Lower leg skin (tissue), 4 donors: ENCODE data around the gene SEC14L5. TPM values are rescaled to one million over a fixed set of nuclear protein-coding genes. Genes with fewer than 3 reads are reported as not detected.
"Not testable (repeated sequence)": the region's sequence is repeated elsewhere in the genome, so short reads cannot be mapped to it uniquely, and the experiment has no call there.

Source experiments
- DNase-seq, 2 donors: peaks; one replicate each; pipeline ENCODE4 v3.0.0-alpha.2; 2019; ENCODE audit warnings: low spot score in 2 of 2
- H3K4me3 ChIP-seq: fragments of 200-600 bp; sonication (generic); 2 replicates; pipeline ENCODE4 v1.5.1; 2017; ENCODE audit warnings: mild to moderate bottlenecking, low read depth; ENCODE audit not compliant: poor library complexity, severe bottlenecking
- POLR2A ChIP-seq, 2 donors: fragments of 450-650 bp; IDR thresholded peaks; one replicate each; pipeline ENCODE4 v1.6.1; 2016 to 2017; ENCODE audit warnings: antibody characterized with exemption in 2 of 2, mild to moderate bottlenecking in 1 of 2, moderate library complexity in 1 of 2
- WGBS, 2 donors: methylation state at CpG; one replicate each; pipeline ENCODE4 v1.1.5; 2018; 5-methylcytosine and 5-hydroxymethylcytosine counted together
- intact Hi-C: fragments of 100-400 bp; cut with DNase I; formaldehyde crosslinking; loops from one replicate; pipeline ENCODE4 v1.15.0; 2023; ENCODE audit warnings: low total_unique reads
- total RNA-seq, 4 donors: library from RNA; depleted of rRNA; stranded (reverse); fragments of >200 nt; gene quantifications; one replicate each; pipeline ENCODE4 v1.1.0, GENCODE V29; 2016
- TF ChIP-seq, protein P1 (sequence below), 3 donors: fragments of 450-650 bp; IDR thresholded peaks; one replicate each; pipeline ENCODE4 v1.5.1; 2016; ENCODE audit warnings: antibody characterized with exemption in 3 of 3, mild to moderate bottlenecking in 3 of 3, moderate library complexity in 2 of 3

Gene SEC14L5
- total RNA-seq, 4 donors from 2014 or later, result 0.91 to 2.6 (median 1.3) TPM

DNA sequence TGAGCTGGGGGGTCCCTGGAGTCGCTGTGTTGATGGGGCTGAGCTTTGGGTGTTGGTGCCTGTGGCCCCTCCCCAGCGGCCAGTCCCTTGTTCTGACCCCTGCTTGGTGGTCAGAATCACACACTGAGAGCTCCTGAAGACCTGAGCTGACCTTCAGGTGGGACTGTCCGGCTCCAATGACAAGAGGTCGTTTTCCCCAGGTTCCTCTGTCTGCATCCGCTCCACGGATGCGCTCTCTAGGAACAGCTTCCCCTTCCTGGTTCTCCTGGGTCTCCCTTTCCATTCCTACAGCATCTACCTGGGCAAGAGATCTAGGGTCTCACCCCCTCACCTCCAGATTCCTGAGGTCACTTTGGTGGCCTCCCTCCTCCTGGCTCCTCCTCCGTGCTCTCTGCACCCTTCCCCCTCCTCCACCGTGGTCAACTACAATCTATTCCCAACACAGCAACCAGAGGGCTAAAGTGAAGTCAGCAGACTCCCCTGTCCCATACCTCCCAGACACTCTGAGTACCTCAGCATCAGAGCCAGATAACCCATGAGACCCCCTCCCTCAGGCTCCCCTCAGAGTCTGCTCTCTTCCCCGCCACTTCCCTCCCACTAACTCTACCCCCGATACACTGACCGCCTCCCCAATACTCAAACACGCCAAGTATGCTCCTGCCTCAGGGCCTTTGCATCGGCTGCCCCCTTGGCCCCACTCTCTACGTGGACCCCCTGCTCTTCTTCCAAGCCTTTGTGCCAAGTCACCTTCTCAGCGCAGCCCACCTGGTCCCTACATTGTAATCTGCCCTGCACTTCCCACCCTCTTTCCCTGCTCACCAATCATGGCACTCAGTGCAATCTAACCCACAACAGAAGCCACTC is 9.0 kb upstream of the SEC14L5 start:
- intact Hi-C loops, result no loop called here
- TF ChIP-seq, protein P1, sequence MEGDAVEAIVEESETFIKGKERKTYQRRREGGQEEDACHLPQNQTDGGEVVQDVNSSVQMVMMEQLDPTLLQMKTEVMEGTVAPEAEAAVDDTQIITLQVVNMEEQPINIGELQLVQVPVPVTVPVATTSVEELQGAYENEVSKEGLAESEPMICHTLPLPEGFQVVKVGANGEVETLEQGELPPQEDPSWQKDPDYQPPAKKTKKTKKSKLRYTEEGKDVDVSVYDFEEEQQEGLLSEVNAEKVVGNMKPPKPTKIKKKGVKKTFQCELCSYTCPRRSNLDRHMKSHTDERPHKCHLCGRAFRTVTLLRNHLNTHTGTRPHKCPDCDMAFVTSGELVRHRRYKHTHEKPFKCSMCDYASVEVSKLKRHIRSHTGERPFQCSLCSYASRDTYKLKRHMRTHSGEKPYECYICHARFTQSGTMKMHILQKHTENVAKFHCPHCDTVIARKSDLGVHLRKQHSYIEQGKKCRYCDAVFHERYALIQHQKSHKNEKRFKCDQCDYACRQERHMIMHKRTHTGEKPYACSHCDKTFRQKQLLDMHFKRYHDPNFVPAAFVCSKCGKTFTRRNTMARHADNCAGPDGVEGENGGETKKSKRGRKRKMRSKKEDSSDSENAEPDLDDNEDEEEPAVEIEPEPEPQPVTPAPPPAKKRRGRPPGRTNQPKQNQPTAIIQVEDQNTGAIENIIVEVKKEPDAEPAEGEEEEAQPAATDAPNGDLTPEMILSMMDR (IDR thresholded peaks at IDR 0.05), result no peak
- no peak for TF ChIP-seq POLR2A (IDR thresholded peaks at IDR 0.05)
- 81 to 82% methylated on average over 16 of the region's 16 CpGs for whole genome bisulfite sequencing, 2 donors
- DNase-seq, result no peak
- no peak overlapping the region for H3K4me3 ChIP-seq

GRCh38 chr16:4949986-4950385 is 8.1 kb upstream of the SEC14L5 start:
- DNase-seq, result no peak
- WGBS, 2 donors, result 75 to 78% methylated on average over 10 of the region's 10 CpGs
- intact Hi-C loops, result no loop called here
- TF ChIP-seq, protein P1 (IDR thresholded peaks at IDR 0.05), result no peak
- TF ChIP-seq POLR2A (IDR thresholded peaks at IDR 0.05), result no peak
- H3K4me3 ChIP-seq, result no peak overlapping the region

DNA sequence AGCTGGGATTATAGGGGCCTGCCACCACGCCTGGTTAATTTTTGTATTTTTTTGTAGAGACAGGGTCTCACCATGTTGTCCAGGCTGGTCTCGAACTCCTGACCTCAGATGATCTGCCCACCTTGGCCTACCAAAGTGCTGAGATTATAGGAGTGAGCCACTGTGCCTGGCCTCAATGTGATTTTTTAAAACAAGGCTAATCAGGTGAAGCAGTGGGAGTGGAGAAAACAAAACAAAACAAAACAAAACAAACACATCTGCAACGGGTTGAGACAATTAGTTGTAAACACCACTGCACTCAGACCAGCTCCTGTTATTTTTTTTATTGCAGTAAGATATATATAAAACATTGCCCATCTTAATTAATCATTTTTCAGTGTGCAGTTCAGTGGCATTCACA is 6.5 kb upstream of the SEC14L5 start:
- intact Hi-C loops, H3K4me3 ChIP-seq, DNase-seq: not testable (repeated sequence)
- 74 to 77% methylated on average over 3 of the region's 3 CpGs for WGBS, 2 donors

DNA sequence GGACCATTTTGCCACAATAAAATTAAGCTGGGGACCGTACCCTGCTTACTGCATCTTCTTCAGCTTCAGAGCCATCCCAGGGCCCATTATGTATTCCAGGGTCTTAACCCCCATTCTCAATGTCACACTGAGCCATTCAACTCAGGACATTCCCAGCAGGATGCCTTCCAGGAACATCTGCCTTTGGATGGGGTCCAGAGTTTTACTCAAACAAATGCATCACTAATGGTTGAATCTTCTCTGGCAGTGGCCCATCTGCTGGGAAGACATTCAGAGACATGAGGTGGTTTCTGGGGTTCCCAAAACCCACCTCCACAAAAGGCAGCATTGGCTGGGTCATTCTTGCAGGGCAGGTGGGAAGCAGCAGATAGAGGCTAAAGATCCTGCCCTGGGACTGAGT is 3.4 kb upstream of the SEC14L5 start:
- no peak for DNase-seq
- 85 to 93% methylated on average over 1 of the region's 1 CpG for WGBS, 2 donors
- H3K4me3 ChIP-seq, result no peak overlapping the region
- intact Hi-C loops, result no loop called here
- no peak for TF ChIP-seq POLR2A (IDR thresholded peaks at IDR 0.05)
- TF ChIP-seq, protein P1 (IDR thresholded peaks at IDR 0.05), result no peak

GRCh38 chr16:4957420-4957719 is 760 bp upstream of the SEC14L5 start:
- 19 to 34% methylated on average over 10 of the region's 10 CpGs for WGBS, 2 donors
- no peak for DNase-seq
- TF ChIP-seq POLR2A (IDR thresholded peaks at IDR 0.05), result no peak
- TF ChIP-seq, protein P1 (IDR thresholded peaks at IDR 0.05), result no peak
- intact Hi-C loops, result no loop called here
- peak overlapping the region; percentile 41 for H3K4me3 ChIP-seq

DNA sequence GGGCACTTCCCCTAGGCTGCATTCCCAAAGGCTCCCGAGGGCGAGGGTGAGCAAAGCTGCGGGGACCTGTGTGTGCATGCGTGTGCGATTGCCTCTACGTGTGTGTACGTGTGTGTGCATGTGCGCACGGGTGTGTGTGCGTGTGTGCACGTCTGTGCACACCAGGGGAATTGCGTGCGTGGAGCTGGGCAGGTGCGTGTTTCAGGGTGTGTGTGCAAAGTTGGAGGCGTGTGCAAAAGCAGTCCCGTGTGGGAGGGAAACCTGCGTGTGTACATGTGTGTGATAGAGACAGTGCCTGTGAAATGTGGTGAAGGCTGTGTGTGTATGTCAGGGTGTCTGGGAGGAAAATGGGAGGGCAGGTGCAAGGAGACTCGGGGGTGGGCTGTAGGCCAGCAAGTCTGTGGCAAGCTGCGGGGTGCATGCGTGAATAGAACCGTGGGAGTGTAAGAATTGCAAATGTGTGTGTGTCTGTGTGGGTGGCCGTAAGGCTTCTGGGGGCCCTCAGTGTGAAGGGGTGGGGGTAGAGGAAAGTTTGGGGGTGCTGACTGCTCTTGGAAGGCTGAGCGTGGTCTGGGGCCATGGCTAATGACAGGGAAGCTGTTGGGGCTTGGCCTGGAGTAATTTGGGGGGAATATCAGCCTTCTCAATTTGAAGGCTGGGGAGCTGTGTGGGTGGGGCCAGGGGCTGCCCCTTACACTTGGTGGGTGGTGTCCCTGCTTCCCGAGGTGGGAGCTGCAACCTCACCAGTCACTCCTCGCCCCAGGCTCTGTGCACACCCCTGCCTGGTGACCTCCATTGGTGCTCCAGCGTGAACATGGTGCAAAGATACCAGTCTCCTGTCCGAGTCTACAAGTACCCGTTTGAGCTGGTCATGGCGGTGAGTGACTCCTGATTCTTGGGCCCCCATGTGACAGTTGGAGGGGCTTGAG is 644 bp downstream of the SEC14L5 start:
- TF ChIP-seq, protein P1 (IDR thresholded peaks at IDR 0.05), result peak in 1 of 3 donors; percentile 35
- TF ChIP-seq POLR2A (IDR thresholded peaks at IDR 0.05), result no peak
- no peak overlapping the region for H3K4me3 ChIP-seq
- intact Hi-C loops, result no loop called here
- 31 to 46% methylated on average over 29 of the region's 29 CpGs for WGBS, 2 donors
- DNase-seq, result no peak
